GM21526 (cell line): ENCODE data around the gene ETFA.
A peak's percentile ranks its signal among the peaks of the same experiment; 100 is the strongest.

ENCODE experiments used
- ATAC-seq: cut with Tn5 transposase; IDR thresholded peaks from one replicate; pipeline ENCODE4 v1.9.1; 2021; ENCODE audit warnings: moderate library complexity; ENCODE audit not compliant: unreplicated experiment, low FRiP score

Gene ETFA

GRCh38 chr15:76199106-76200082 lies 111.9 kb downstream of the ETFA start:
- no peak for ATAC-seq

- ATAC-seq: no peak
Measured at GRCh38 chr15:76198456-76199105, 112.7 kb downstream of the ETFA start.

- ATAC-seq: no peak
Measured at GRCh38 chr15:76197703-76198455, 113.4 kb downstream of the ETFA start.

GRCh38 chr15:76196269-76197231 lies 114.7 kb downstream of the ETFA start:
- ATAC-seq: no peak

- ATAC-seq: no peak
Measured at GRCh38 chr15:76195506-76196268, 115.6 kb downstream of the ETFA start.

GRCh38 chr15:76193934-76194333 lies 117.3 kb downstream of the ETFA start:
- no peak for ATAC-seq

- no peak for ATAC-seq
Measured at GRCh38 chr15:76192715-76193114, 118.6 kb downstream of the ETFA start.

GRCh38 chr15:76191539-76192244 lies 119.6 kb downstream of the ETFA start:
- ATAC-seq: no peak

- ATAC-seq: peak; percentile 75
Measured at GRCh38 chr15:76190751-76191538, 120.3 kb downstream of the ETFA start.

GRCh38 chr15:76190070-76190564 lies 121.2 kb downstream of the ETFA start:
- ATAC-seq: no peak

GRCh38 chr15:76189106-76189505 lies 122.2 kb downstream of the ETFA start:
- ATAC-seq: no peak

GRCh38 chr15:76187163-76187562 lies 124.1 kb downstream of the ETFA start:
- ATAC-seq: no peak

- ATAC-seq: no peak
Measured at GRCh38 chr15:76185716-76186115, 125.6 kb downstream of the ETFA start.

GRCh38 chr15:76184650-76185035 lies 126.6 kb downstream of the ETFA start:
- ATAC-seq: no peak

- no peak for ATAC-seq
Measured at GRCh38 chr15:76183930-76184649, 127.2 kb downstream of the ETFA start.

- ATAC-seq: peak; percentile 84
Measured at GRCh38 chr15:76181705-76182107, 129.6 kb downstream of the ETFA start.

GRCh38 chr15:76180321-76180720 lies 130.9 kb downstream of the ETFA start:
- ATAC-seq: no peak
